ENCODE measurements around the gene MCRIP2.

GRCh38 chr16:661184-661821 is 19.7 kb downstream of the MCRIP2 start:
- TF ChIP-seq CTCF (IDR thresholded peaks at IDR 0.05; ENCODE audit: insufficient read depth, low read depth, low read length) (no peak), EZH2 (IDR thresholded peaks at IDR 0.05; ENCODE audit: insufficient read depth, low read length) (no peak)

Measured in astrocyte (in vitro differentiated cells and primary cell).